Prostate gland (tissue), 2 donors: Measurements from ENCODE around the gene PLPPR2. TPM values are rescaled to one million over a fixed set of nuclear protein-coding genes. Genes with fewer than 3 reads are reported as not detected.

Experiments
- DNase-seq: peaks from one replicate; pipeline ENCODE4 v3.0.0-alpha.2; 2019; ENCODE audit warnings: low spot score
- H3K27ac ChIP-seq, 2 donors: fragments of 200-600 bp; sonication (generic); 2 replicates each; pipeline ENCODE4 v1.5.1; 2017 to 2019
- H3K27me3 ChIP-seq: fragments of 200-600 bp; sonication (generic); replicated peaks from 2 replicates; pipeline ENCODE4 v1.5.1; 2019; ENCODE audit not compliant: insufficient read depth
- H3K36me3 ChIP-seq, 2 donors: fragments of 200-600 bp; sonication (generic); 1 replicate in 1 of 2; 2 replicates in 1 of 2; pipeline versions ENCODE4 v1.5.1 to v1.8.1; 2017 to 2019
- H3K4me1 ChIP-seq: fragments of 200-600 bp; sonication (generic); replicated peaks from 2 replicates; pipeline ENCODE4 v1.5.1; 2019
- H3K4me3 ChIP-seq, 2 donors: fragments of 200-600 bp; sonication (generic); 2 replicates each; pipeline ENCODE4 v1.5.1; 2017 to 2019
- H3K9me3 ChIP-seq: fragments of 200-600 bp; sonication (generic); 2 replicates; pipeline ENCODE4 v1.5.1; 2017
- POLR2A ChIP-seq: fragments of 450-650 bp; IDR thresholded peaks from one replicate; pipeline ENCODE4 v1.6.1; 2016; ENCODE audit warnings: antibody characterized with exemption, mild to moderate bottlenecking
- POLR2AphosphoS5 ChIP-seq: sonication (generic); formaldehyde crosslinking; IDR thresholded peaks from one replicate; pipeline ENCODE4 v1.6.1; 2017; ENCODE audit warnings: antibody characterized with exemption
- WGBS: methylation state at CpG from one replicate; pipeline ENCODE4 v1.1.5; 2018; 5-methylcytosine and 5-hydroxymethylcytosine counted together
- intact Hi-C: fragments of 100-400 bp; cut with DNase I; formaldehyde crosslinking; loops from one replicate; pipeline ENCODE4 v1.14.2; 2022
- total RNA-seq, 2 donors: library from RNA; depleted of rRNA; stranded (reverse); fragments of >200 nt; gene quantifications; one replicate each; pipeline ENCODE4 v1.1.0, GENCODE V29; 2016
- TF ChIP-seq, protein P1 (sequence below), 4 experiments: fragments of 200-600 bp in 2 of 4; fragments of 450-650 bp in 2 of 4; sonication (generic) in 2 of 4; IDR thresholded peaks; 1 replicate in 3 of 4; 2 replicates in 1 of 4; pipeline ENCODE4 v1.5.1; 2016 to 2019; ENCODE audit warnings: antibody characterized with exemption in 4 of 4, mild to moderate bottlenecking in 2 of 4, moderate library complexity in 2 of 4

Gene PLPPR2
- total RNA-seq, 2 donors from 2014 or later = 33.9 to 86.1 TPM

DNA sequence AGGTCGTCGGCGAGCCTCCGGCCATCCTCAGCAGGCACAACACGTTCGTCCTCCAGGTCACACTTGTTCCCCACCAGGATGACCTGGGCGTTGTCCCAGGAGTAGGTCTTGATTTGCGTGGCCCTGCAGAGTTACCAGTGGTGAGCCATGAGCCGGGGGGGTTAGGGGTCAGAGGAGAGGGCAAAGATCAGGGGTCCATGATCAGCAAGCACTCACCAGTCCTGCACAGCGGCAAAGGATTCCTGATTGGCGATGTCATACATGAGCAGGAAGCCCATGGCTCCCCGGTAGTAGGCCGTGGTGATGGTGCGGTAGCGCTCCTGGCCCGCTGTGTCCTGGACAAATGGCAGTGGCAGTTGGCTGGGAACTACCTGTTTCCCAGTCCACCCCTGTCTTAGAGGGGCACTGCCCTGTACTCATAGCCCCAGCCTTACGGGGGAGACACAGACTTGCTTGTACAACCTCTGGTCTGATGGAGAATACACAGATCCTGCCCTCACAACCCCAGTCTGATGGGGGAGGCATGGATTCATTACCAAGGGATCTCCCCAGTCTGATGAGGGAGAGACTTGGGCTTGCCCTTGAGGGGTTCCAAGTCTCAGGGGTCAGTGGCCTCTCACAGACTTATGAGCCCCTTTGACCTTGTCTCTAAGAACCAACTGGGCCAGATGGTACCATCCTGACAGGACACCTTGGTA, 19.6 kb upstream of the PLPPR2 start:
- Histone ChIP-seq H3K27me3 (no peaks in the 10 kb centered on the region), H3K9me3 (no peaks in the 10 kb centered on the region), H3K36me3 (peaks cover 0 to 26% of the 10 kb centered on the region in 2 donors), H3K27ac (no peak overlapping the region), H3K4me1 (peaks cover 3% of the 10 kb centered on the region), H3K4me3 (no peak overlapping the region)
- TF ChIP-seq, protein P1, sequence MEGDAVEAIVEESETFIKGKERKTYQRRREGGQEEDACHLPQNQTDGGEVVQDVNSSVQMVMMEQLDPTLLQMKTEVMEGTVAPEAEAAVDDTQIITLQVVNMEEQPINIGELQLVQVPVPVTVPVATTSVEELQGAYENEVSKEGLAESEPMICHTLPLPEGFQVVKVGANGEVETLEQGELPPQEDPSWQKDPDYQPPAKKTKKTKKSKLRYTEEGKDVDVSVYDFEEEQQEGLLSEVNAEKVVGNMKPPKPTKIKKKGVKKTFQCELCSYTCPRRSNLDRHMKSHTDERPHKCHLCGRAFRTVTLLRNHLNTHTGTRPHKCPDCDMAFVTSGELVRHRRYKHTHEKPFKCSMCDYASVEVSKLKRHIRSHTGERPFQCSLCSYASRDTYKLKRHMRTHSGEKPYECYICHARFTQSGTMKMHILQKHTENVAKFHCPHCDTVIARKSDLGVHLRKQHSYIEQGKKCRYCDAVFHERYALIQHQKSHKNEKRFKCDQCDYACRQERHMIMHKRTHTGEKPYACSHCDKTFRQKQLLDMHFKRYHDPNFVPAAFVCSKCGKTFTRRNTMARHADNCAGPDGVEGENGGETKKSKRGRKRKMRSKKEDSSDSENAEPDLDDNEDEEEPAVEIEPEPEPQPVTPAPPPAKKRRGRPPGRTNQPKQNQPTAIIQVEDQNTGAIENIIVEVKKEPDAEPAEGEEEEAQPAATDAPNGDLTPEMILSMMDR (IDR thresholded peaks at IDR 0.05) = no peak
- TF ChIP-seq POLR2AphosphoS5 = no peak
- intact Hi-C loops = loop anchor here (5.0 kb wide), 1 partner anchor 42 kb away; no protein-coding TSS in a partner anchor
- 96% methylated on average over 17 of the region's 17 CpGs for WGBS
- no peak for DNase-seq

- H3K9me3 ChIP-seq = no peaks in the 10 kb centered on the region
- DNase-seq = no peak
- WGBS = 91% methylated on average over 14 of the region's 14 CpGs
- no peak overlapping the region for H3K4me3 ChIP-seq
- H3K4me1 ChIP-seq = peaks cover 3% of the 10 kb centered on the region
- intact Hi-C loops = loop anchor here (5.0 kb wide), 1 partner anchor 40 kb away; no protein-coding TSS in a partner anchor
- no peaks in the 10 kb centered on the region for H3K27me3 ChIP-seq
- H3K36me3 ChIP-seq = peaks cover 0 to 26% of the 10 kb centered on the region in 2 donors
- TF ChIP-seq POLR2A (no peak), POLR2AphosphoS5 (no peak)
- TF ChIP-seq, protein P1 (IDR thresholded peaks at IDR 0.05) = no peak
- no peak overlapping the region for H3K27ac ChIP-seq
These were observed 18.2 kb upstream of the PLPPR2 start for GRCh38 chr19:11337080-11337479.

- peak overlapping the region; percentile 87 to 90 for H3K27ac ChIP-seq
- DNase-seq = no peak
- H3K27me3 ChIP-seq = no peaks in the 10 kb centered on the region
- H3K9me3 ChIP-seq = no peaks in the 10 kb centered on the region
- TF ChIP-seq POLR2A = no peak
- no peak for TF ChIP-seq POLR2AphosphoS5
- TF ChIP-seq, protein P1 (IDR thresholded peaks at IDR 0.05) = no peak
- H3K4me3 ChIP-seq = peak overlapping the region; percentile 75 to 83
- WGBS = 62% methylated on average over 7 of the region's 7 CpGs
- peaks cover 0 to 17% of the 10 kb centered on the region in 2 donors for H3K36me3 ChIP-seq
- intact Hi-C loops = loop anchor here (5.0 kb wide), 1 partner anchor 39 kb away; no protein-coding TSS in a partner anchor
- peaks cover 3% of the 10 kb centered on the region for H3K4me1 ChIP-seq
These were observed 17.1 kb upstream of the PLPPR2 start for GRCh38 chr19:11338121-11338520.

GRCh38 chr19:11338569-11339253, 16.5 kb upstream of the PLPPR2 start:
- Histone ChIP-seq H3K36me3 (peaks cover 0 to 14% of the 10 kb centered on the region in 2 donors), H3K4me3 (peak overlapping the region; percentile 75 to 83), H3K9me3 (no peaks in the 10 kb centered on the region), H3K27ac (peak overlapping the region; percentile 87 to 90), H3K4me1 (peaks cover 7% of the 10 kb centered on the region), H3K27me3 (no peaks in the 10 kb centered on the region)
- DNase-seq = peak; percentile 48
- peak; percentile 18 for TF ChIP-seq POLR2A
- TF ChIP-seq, protein P1 (IDR thresholded peaks at IDR 0.05) = no peak
- 11% methylated on average over 21 of the region's 21 CpGs for WGBS
- intact Hi-C loops = loop anchor here (5.0 kb wide), 1 partner anchor 39 kb away; no protein-coding TSS in a partner anchor
